Spleen (tissue), 11 donors: ENCODE data around the gene DCAF6. TPM values are rescaled to one million over a fixed set of nuclear protein-coding genes. Genes with fewer than 3 reads are reported as not detected.

Source experiments
- DNase-seq: peaks from one replicate; pipeline ENCODE4 v3.0.0-alpha.2; 2020
- H3K27ac ChIP-seq, 8 donors: fragments of 200-600 bp; sonication (generic) in 7 of 8; 1 replicate in 4 of 8; 2 replicates in 4 of 8; pipeline versions ENCODE4 v1.5.0 to v1.8.0; 2016 to 2021; ENCODE audit warnings: inconsistent platforms in 4 of 8, mild to moderate bottlenecking in 4 of 8, moderate library complexity in 1 of 8
- H3K27me3 ChIP-seq, 7 donors: fragments of 200-600 bp; sonication (generic) in 6 of 7; replicated peaks in 1 of 7; 1 replicate in 4 of 7; 2 replicates in 3 of 7; pipeline versions ENCODE4 v1.5.0 to v1.8.0; 2016 to 2021; ENCODE audit warnings: inconsistent platforms in 3 of 7, mild to moderate bottlenecking in 1 of 7
- H3K36me3 ChIP-seq, 6 donors: fragments of 200-600 bp; sonication (generic) in 5 of 6; 1 replicate in 4 of 6; 2 replicates in 2 of 6; pipeline versions ENCODE4 v1.5.0 to v1.8.0; 2016 to 2021; ENCODE audit warnings: inconsistent platforms in 2 of 6
- H3K4me1 ChIP-seq, 6 donors: fragments of 200-600 bp; sonication (generic) in 5 of 6; 1 replicate in 3 of 6; 2 replicates in 3 of 6; pipeline versions ENCODE4 v1.5.0 to v1.8.0; 2016 to 2021; ENCODE audit warnings: inconsistent platforms in 3 of 6
- H3K4me3 ChIP-seq, 8 donors: fragments of 200-600 bp; sonication (generic) in 7 of 8; 1 replicate in 4 of 8; 2 replicates in 4 of 8; pipeline versions ENCODE4 v1.5.0 to v1.8.0; 2016 to 2021; ENCODE audit warnings: inconsistent platforms in 4 of 8, mild to moderate bottlenecking in 4 of 8, moderate library complexity in 2 of 8
- H3K9me3 ChIP-seq, 8 donors: fragments of 200-600 bp; sonication (generic) in 7 of 8; 1 replicate in 4 of 8; 2 replicates in 4 of 8; pipeline versions ENCODE4 v1.5.0 to v1.8.0; 2016 to 2021; ENCODE audit warnings: inconsistent platforms in 4 of 8
- CTCF ChIP-seq, 11 experiments: fragments of 200-600 bp in 7 of 11; fragments of 450-650 bp in 4 of 11; sonication (generic) in 4 of 11; IDR thresholded peaks in 8 of 11; conservative IDR thresholded peaks in 3 of 11; 1 replicate in 7 of 11; 2 replicates in 4 of 11; pipeline versions ENCODE4 v1.4.0 to v1.8.0; 2016 to 2021; ENCODE audit warnings: antibody characterized with exemption in 11 of 11, inconsistent platforms in 4 of 11, mild to moderate bottlenecking in 1 of 11
- POLR2A ChIP-seq, 3 donors: fragments of 450-650 bp; IDR thresholded peaks; one replicate each; pipeline ENCODE4 v1.5.1; 2017; ENCODE audit warnings: antibody characterized with exemption in 3 of 3, mild to moderate bottlenecking in 1 of 3
- POLR2AphosphoS5 ChIP-seq, 3 donors: sonication (generic); formaldehyde crosslinking; IDR thresholded peaks; one replicate each; pipeline ENCODE4 v1.5.1; 2017; ENCODE audit warnings: antibody characterized with exemption in 3 of 3
- WGBS, 5 donors: extraction: QIAGEN DNeasy Blood & Tissue Kit in 3 of 5; methylation state at CpG; one replicate each; pipeline versions ENCODE4 v1.1.5 to v1.1.7; 2013 to 2018; 5-methylcytosine and 5-hydroxymethylcytosine counted together
- intact Hi-C: fragments of 100-400 bp; cut with DNase I; formaldehyde crosslinking; loops from one replicate; pipeline ENCODE4 v1.15.0; 2023; ENCODE audit warnings: low total_unique reads
- polyA plus RNA-seq, 3 donors: library from polyadenylated mRNA; stranded (reverse); fragments of 200-250 nt; gene quantifications; one replicate each; pipeline ENCODE4 v1.2.1, GENCODE V29; 2013
- total RNA-seq, 7 donors: library from RNA; depleted of rRNA in 3 of 7; stranded (reverse); fragments of >200 nt in 3 of 7; fragmentation: NEBNext Ultra II Directional in 4 of 7; extraction: Animal tissue kit (Norgen Biotek cat#: 25700) in 4 of 7; gene quantifications; one replicate each; pipeline versions ENCODE4 v1.1.0 to v1.2.1, GENCODE V29; 2016 to 2021
- donor health status: healthy with polysubstance abuse.
- donor health status: DM: no; HTN: no; CAD: no; lungs with moderate emphysema.
- donor health status: DM: no; HTN: no; CAD: no.
- donor health status: Bipolar disorder and iron deficiency.
- donor health status: healthy.
- donor health status: DM: no; HTN: no; CAD: no.
- donor health status: DM: yes; HTN: yes; CAD: no.

DCAF6 gene
- total and polyA plus RNA-seq, 10 donors: 19.2 to 76.6 (median 43.6) TPM

GRCh38 chr1:168101336-168101735, 164.9 kb downstream of the DCAF6 start:
- no peaks in the 10 kb centered on the region for H3K36me3 ChIP-seq
- DNase-seq: no peak
- H3K4me1 ChIP-seq: no peaks in the 10 kb centered on the region
- no peaks in the 10 kb centered on the region for H3K9me3 ChIP-seq
- whole genome bisulfite sequencing, 5 donors: 78 to 93% (median 89%) methylated on average over 8 of the region's 8 CpGs
- TF ChIP-seq POLR2AphosphoS5 (IDR thresholded peaks at IDR 0.05): no peak
- no peak for TF ChIP-seq POLR2A (IDR thresholded peaks at IDR 0.05)
- TF ChIP-seq CTCF (IDR thresholded peaks at IDR 0.05 in 8 of 11, conservative IDR thresholded peaks at IDR 0.05 in 3 of 11): no peak
- intact Hi-C loops: no loop called here
- no peak overlapping the region for H3K4me3 ChIP-seq
- H3K27me3 ChIP-seq: no peaks in the 10 kb centered on the region
- H3K27ac ChIP-seq: no peak overlapping the region

GRCh38 chr1:168102487-168102886, 166.0 kb downstream of the DCAF6 start:
- H3K4me1 ChIP-seq: no peaks in the 10 kb centered on the region
- DNase-seq: no peak
- H3K36me3 ChIP-seq: no peaks in the 10 kb centered on the region
- TF ChIP-seq CTCF (IDR thresholded peaks at IDR 0.05 in 8 of 11, conservative IDR thresholded peaks at IDR 0.05 in 3 of 11): no peak
- no peak for TF ChIP-seq POLR2AphosphoS5 (IDR thresholded peaks at IDR 0.05)
- TF ChIP-seq POLR2A (IDR thresholded peaks at IDR 0.05): no peak
- H3K4me3 ChIP-seq: no peak overlapping the region
- intact Hi-C loops: no loop called here
- no peak overlapping the region for H3K27ac ChIP-seq
- H3K9me3 ChIP-seq: no peaks in the 10 kb centered on the region
- H3K27me3 ChIP-seq: no peaks in the 10 kb centered on the region
- WGBS, 5 donors: 80 to 97% (median 85%) methylated on average over 1 of the region's 1 CpG

DNA sequence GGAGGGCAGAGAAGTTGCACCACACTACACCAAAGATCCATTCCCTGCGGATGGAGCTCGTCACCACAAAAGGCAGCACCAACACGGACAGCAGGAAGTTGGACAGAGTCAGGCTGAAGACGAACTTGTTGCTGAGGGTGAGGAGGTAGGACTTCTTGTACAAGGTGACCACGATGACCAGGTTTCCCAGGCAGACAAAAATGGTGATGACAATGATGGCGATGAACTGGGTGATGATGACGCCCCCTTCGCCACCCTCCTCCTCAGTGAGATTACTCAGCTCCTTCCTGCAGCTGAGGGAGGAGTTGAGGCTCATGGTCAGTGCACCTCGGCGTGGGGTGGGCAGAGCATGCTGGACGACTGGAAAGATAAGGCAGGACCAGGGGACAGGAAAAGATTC, 168.1 kb downstream of the DCAF6 start:
- DNase-seq: no peak
- no peak for TF ChIP-seq CTCF (IDR thresholded peaks at IDR 0.05 in 8 of 11, conservative IDR thresholded peaks at IDR 0.05 in 3 of 11)
- no peak for TF ChIP-seq POLR2AphosphoS5 (IDR thresholded peaks at IDR 0.05)
- TF ChIP-seq POLR2A (IDR thresholded peaks at IDR 0.05): no peak
- Histone ChIP-seq H3K9me3 (no peaks in the 10 kb centered on the region), H3K4me3 (no peak overlapping the region), H3K27ac (no peak overlapping the region), H3K36me3 (no peaks in the 10 kb centered on the region), H3K4me1 (no peaks in the 10 kb centered on the region), H3K27me3 (no peaks in the 10 kb centered on the region)
- WGBS, 5 donors: 82 to 90% (median 85%) methylated on average over 11 of the region's 11 CpGs
- intact Hi-C loops: no loop called here

DNA sequence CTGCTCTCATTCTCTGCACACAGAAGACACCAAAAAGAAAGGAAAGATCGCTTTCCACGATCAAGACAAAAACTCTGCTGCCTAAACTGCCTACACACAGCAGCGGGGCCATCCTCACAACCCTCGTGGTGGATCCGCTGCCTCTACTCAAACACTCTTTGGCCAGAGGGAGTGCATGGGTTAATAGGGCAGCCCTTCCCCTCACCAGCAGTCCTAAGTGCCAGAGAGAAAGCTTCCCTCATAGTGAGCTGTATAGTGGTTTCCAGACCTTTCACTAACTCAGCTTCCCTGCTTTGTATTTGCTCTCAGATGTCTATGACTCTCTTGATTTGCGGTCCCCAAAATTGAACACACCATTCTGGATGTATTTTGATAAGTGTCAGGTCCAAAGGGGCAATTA, 169.4 kb downstream of the DCAF6 start:
- Histone ChIP-seq H3K4me3 (no peak overlapping the region), H3K36me3 (no peaks in the 10 kb centered on the region), H3K9me3 (no peaks in the 10 kb centered on the region), H3K27ac (no peak overlapping the region), H3K4me1 (no peaks in the 10 kb centered on the region), H3K27me3 (no peaks in the 10 kb centered on the region)
- no peak for DNase-seq
- intact Hi-C loops: no loop called here
- TF ChIP-seq POLR2AphosphoS5 (IDR thresholded peaks at IDR 0.05): no peak
- no peak for TF ChIP-seq POLR2A (IDR thresholded peaks at IDR 0.05)
- TF ChIP-seq CTCF (IDR thresholded peaks at IDR 0.05 in 8 of 11, conservative IDR thresholded peaks at IDR 0.05 in 3 of 11): no peak
- 91 to 95% (median 94%) methylated on average over 6 of the region's 6 CpGs for WGBS, 5 donors
